ENCODE data around the gene CLEC18B.
"Not testable (repeated sequence)": the region's sequence is repeated elsewhere in the genome, so short reads cannot be mapped to it uniquely, and the experiment has no call there.

The CLEC18B gene

DNA sequence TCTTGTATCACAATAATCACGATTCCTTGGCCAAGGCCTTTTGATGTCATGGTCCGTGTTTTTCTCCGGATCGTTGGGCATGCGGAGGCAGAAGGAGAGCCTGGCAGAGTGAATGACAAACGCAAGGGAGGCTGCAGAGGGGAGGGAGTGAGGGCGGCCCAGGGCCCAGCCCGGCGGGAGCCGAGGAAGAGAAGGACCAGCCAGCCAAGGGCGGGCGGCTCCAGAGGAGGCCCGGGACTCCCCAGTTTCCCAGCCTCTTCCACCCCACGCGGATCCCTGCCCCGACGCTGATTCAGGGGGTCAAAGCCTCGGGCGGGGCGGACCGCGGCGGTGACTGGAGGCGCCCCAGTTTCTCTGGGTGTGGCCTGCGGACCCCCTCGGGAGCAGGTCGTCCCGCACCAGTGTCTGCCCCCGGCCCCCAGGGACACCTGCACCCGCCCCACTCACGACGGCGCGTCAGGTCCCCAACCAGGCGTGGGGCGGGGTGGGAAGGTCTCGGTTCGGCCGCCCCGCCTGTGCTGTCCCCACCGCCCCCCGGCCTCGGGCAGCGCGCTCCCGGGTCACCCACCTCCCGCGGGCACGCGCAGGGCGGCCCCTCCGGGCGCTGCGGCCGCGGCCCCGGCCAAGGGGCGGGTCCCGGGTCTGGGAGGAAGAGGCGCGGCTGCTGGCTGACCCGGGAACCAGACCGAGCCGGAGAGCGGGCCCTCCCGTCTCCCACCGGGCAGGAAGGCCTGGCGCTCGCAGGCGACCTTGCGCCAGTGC, 14.5 kb downstream of the CLEC18B start:
- DNase-seq (ENCODE audit: low read depth, low spot score), result not testable (repeated sequence)

DNA sequence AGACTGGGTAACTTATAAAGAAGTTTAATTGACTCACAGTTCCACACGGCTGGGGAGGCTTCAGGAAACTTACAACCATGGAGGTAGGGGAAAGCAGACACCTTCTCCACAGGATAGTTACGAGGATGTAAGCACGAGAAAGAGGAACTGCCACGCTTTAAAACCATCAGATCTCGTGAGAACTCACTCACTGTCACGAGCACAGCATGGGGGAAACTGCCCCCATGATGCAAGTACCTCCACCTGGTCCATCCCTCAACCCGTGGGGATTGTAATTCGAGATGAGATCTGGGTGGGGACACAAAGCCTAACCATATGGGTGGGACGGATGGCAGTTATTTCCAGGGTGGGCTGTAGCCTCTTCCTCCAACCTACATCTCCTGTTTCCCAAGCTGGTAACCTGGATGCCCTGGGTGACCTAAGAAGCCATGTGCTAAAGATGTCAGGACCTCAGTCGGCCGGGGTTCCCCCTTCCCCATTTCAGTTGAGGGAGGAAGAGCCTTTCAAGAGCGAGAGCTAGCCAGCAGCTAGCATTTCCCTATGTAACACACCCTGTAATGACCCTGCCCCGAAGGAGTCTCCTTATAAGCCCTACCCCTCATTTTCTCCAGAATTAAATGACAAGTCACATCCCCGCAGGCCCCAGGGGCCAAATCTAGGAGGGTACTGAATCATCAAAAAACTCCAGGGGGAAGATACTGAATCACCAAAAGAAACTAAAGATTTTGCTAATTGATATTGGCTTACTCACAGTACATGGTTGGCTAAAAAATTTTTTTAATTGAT, 16.9 kb downstream of the CLEC18B start:
- DNase-seq (ENCODE audit: low read depth, low spot score), result not testable (repeated sequence)

DNA sequence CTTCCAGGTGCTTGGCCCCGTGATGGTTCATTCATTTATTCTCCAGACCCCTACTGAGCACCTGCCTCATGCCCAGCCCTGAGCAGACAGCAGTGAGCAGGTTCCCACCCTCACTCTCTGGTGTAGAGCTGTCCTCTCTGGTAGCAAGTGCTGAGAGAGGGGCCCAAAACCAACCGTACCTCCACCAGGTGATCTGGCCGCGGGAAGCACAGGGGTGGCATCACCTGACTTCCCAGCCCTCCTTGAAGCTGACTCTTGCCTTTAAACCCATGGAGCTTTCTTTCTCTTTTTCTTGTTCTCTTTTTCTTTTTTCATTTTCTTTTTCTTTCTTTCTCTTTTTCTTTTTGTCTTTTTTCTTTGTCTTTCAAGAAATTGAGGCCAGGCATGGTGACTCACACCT, 21.0 kb downstream of the CLEC18B start:
- DNase-seq (ENCODE audit: low read depth, low spot score), result not testable (repeated sequence)

DNA sequence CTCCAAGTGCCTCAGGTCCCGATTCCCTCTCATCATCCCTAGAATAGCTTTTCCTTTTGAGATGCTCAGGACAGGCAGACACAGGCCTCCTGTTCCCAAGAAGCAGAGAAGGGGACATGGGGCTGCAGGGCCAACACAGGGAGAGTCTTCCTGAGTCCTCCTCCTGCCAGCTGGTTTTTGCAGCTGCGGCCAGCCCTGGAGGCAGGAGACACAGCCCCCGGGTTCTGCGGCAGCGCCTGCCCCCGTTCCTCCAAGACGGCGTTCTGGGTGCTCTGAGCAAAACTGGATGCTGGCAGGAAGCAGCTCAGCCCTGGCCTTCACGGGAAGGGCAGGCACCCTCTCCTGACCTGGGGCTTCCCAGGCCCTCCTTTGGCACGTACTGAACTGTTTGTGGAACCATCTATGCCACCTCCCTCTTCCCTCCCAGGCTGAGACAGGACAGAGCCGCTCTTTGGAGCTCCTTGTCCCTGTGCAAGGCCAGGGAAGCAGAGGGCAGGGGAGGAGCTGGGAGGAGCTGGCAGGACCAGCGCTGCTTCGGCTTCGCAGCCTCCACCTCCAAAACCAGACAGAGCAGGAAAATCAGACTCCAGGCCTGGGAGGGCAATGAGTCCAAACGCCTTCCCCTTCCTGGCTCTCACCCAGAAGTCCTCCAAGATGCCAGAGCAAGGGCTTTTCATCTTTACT, 22.9 kb downstream of the CLEC18B start:
- not testable (repeated sequence) for DNase-seq (ENCODE audit: low read depth, low spot score)

DNA sequence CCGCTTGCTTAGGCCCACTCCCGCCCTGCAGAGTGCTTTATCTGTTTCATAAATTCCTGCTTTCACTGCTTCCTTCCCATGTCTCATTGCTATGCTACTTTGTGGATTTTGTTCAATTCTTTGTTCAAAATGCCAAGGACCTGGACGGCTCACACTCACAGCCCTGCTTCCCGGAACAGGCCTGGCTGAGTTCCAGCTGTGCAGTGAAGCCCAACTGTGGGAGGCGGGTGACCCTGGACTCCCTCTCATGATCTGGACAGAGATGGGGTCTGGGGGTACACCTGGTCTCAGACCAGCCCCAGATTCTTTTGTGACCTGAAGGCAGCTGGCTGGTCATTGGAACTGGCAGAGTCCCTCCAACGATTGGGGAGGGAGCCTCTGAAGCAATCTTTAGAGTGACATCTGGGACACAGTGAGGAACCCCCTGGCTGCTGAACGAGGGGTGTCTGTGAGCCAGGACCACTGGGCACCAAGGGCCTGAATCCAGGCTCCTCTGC, 24.7 kb downstream of the CLEC18B start:
- peak; percentile 65 for DNase-seq (ENCODE audit: low read depth, low spot score)

DNA sequence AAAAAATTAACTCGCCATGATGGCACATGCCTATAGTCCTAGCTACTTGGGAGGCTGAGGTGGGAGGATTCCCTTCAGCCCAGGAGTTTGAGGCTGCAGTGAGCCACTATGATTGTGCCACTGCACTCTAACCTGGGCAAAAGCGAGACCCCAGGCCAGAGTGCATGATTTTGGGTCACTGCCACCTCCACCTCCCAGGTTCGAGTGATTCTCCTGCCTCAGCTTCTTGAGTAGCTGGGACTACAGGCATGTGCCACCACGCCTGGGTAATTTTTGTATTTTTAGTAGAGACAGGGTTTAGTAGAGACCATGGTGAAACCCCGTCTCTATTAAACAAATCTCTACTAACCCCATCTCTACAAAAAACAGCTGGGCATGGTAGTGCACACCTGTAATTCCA, 26.7 kb downstream of the CLEC18B start:
- not testable (repeated sequence) for DNase-seq (ENCODE audit: low read depth, low spot score)

DNA sequence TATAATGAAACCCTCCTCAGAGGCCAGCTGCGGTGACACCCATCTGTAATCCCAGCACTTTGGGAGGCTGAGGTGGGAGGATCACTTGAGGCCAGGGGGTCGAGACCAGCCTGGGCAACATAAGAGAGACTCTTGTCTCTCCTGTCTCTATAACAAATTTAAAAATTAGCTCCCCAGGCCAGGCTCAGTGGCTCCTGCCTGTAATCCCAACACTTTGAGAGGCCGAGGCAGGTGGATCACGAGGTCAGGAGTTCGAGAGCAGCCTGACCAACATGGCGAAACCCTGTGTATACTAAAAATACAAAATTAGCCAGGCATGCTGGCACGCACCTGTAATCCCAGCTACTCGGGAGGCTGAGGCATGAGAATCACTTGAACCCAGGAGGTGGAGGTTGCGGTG, 27.1 kb downstream of the CLEC18B start:
- DNase-seq (ENCODE audit: low read depth, low spot score), result not testable (repeated sequence)

DNA sequence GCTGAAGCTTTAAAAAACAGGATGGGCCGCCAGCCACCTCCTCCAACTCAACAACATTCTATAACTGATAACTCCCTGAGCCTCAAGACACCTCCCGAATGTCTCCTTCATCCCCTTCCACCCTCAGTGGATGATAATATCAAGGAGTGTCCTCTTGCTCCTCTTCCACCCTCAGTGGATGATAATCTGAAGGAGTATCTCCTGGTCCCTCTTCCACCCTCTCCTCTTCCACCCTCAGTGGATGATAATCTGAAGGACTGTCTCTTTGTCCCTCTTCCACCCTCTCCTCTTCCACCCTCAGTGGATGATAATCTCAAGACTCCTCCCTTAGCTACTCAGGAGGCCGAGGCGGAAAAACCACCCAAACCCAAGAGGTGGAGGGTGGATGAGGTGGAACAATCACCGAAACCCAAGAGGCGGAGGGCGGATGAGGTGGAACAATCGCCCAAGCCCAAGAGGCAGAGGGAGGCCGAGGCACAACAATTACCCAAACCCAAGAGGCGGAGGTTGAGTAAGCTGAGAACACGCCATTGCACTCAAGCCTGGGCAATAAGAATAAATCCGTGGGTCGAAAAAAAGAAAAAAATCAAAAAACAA, 29.7 kb downstream of the CLEC18B start:
- DNase-seq (ENCODE audit: low read depth, low spot score), result not testable (repeated sequence)

DNA sequence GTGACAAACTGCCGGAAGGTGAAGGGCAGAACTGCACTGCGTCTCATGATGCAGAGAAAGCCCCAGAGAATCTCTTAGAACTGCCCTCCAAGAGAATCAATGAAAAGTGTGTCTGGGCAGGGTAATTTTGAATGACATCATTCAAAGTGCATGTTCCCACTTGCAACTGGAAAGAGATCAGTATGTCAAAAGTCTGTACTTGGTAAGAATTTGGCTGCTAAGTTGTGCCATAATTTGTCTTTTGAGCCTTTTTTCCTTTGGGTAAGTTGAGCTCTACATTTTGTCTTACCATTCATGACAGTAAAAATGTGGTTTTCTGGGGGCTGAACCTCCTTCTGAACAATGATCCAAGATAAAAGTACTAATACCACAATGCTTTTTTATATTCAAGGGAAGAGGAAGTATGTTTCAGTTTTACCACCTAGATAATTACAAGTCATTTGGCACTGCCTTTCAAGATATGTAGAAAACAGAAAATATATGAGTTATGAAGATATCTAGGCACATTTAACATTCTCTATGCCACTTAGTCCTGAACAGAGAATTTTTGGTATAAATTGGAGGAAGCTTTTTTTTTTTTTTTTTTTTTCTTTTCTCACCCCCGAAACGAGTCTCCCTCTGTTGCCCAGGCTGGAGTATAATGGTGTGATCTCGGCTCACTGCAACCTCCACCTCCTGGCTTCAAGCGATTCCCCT, 38.8 kb downstream of the CLEC18B start:
- not testable (repeated sequence) for DNase-seq (ENCODE audit: low read depth, low spot score)

DNA sequence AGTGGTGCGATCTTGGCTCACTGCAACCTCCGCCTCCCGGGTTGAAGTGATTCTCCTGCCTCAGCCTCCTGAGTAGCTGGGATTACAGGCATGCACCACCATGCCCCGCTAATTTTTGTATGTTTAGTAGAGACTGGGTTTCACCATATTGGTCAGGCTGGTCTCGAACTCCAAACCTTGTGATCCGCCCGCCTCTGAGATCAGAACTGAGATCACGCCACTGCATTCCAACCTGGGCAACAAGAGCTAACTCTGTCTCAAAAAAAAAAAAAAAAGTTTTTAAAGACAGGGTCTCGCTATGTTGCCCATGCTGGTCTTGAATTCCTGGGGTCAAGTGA, 47.5 kb downstream of the CLEC18B start:
- DNase-seq (ENCODE audit: low read depth, low spot score), result not testable (repeated sequence)

DNA sequence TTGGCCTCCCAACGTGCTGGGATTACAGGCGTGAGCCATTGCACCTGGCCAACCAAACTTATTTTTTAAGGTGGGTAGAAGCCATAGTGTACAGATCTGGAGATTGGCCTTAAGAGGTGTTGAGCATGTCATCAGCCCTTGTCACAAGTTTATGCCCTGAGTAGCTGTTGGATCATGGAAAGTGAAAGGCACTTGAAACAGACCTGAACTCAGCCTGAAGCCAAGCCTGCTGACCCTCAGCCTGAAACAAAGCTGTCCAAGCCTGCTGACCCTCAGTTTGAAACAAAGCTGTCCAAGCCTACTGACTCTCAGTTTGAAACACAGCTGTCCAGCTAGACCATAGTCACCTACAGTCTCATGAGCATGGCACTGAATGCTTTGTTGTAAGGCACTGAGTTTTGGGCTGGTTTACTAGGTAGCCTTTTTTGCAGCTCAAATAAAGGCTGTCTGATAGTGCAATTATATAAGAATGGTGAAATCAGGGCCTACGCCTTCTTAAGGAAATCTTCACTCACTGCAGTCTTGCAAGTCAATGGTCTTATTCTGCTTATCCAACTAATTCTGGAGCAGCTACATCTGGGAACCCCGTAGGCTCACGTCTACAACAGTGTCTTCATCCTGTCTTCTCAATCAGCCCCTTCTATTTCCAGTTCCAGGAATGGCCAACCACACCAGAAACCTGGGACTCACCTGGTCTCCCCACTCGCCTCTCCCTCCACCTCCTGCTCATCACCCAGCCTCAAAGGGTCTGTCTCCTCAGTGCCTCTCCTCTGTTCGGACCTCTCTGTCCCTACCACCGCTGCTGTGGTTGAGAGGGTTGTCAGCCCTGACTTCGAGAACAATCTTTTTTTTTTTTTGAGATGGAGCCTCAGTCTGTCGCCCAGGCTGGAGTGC, 48.1 kb downstream of the CLEC18B start:
- DNase-seq (ENCODE audit: low read depth, low spot score), result no peak

DNA sequence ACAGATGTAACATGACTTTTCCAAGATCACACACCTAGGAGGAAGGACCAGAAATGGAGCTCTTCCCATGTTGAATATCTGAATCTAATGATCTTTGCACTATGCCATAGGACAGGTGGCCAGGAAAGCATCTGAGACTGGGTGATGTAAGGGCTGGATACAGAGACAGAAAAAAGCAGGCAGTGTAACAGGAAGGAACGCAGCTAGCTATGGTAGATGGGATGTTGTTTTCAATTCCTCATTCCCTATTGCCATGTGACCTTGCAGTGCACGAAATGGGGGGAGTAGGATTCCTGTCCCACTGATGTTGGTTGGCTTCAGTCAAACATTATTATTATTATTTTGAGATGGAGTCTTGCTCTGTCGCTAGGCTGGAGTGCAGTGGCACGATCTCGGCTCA, 48.9 kb downstream of the CLEC18B start:
- no peak for DNase-seq (ENCODE audit: low read depth, low spot score)

DNA sequence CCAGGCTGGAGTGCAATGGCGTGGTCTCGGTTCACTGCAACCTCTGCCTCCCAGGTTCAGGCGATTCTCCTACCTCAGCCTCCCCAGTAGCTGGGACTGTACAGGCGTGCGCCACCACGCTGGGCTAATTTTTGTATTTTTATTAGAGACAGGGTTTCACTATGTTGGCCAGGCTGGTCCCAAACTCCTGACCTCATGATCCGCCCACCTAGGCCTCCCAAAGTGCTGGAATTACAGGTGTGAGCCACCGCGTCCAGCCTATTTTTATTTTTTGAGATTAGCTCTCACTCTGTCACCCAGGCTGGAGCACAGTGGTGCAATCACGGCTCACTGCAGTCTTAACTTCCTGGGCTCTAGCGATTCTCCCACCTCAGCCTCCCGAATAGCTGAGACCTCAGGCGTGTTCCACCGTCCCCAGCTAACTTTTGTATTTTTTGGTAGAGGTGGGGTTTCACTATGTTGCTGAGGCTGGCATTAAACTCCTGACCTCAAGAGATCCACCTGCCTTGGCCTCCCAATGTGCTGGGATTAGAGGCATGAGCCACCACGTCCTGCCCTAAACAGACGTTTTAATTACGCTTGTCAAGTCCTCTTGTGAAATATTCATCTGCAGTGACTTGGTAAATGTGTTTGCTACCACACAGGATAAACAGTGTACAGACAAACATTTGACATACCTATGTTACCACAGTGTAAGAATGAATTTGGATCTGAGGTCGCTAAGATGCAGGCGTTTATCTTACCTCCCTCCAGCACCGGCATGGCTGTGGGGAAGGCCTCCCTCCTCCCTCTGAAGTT, 50.7 kb downstream of the CLEC18B start:
- not testable (repeated sequence) for DNase-seq (ENCODE audit: low read depth, low spot score)

DNA sequence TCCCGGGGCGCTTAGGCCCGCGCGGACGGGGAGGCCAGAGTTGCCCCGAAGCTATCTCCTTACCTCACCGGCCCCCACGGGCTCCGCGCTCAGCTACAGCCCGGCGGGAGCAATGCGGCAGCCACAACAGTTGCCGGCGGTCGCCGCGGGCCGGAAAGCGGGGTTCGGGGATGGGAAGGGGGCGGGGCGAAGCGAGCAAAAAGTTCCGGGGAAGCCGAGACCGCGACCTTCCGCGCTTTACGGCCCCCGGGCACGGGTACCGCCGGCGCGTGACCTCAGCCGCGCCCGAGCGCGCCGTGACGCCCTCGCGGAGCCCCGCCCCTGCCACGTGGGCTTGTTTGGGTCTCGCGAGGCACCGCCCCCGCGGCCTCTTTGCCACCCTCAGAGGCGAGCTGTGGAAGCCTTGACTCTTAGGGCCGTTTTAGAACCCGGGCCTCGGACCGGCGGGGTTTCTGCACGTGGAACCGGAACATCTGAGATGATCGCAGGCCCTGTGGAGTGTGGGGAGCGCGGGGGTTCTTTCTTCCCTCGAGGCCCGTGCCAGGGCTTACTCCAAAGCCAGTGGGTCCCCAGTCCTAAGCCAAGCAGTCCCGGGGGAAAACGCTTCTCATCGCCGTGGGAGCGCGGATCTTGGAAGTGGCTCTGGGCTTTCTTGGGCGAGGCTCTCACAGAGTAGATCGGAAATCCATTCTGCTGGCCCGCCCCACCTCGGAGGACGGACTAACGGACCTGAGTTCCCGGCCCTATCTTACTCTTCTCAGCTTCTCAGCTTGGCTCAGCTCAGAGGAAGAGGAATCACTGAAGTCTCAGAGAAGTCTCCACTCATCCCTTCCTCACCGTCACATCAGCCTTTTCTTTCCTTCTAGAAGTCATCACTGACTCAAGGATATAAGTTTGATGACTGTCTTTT, 53.0 kb downstream of the CLEC18B start:
- peak; percentile 95 for DNase-seq (ENCODE audit: low read depth, low spot score)

DNA sequence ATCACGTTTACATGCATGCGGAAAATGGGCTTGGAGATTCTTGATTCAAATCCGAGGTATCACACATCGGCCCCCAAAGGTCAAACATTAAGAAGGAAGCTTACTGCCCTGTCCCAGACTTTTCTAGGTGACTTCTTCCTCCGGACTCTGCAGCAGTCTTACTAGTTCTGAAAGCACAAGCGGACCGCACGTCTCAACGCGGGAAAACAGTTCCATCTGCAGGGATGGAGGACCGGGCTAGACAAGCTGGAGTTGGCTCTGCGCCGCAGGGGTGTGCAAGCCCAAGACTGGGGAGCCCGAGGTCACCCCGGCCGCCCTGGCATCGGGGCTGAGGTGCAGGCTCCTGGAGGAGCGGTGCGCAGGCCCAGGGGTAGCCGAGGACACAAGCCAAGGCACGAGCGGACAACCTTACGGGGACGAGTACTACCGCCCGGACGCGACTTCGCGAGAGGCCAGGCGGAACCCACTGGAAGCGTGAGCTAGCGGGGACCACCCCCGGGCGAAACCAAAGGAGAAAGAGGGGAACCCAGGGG, 53.7 kb downstream of the CLEC18B start:
- peak; percentile 39 for DNase-seq (ENCODE audit: low read depth, low spot score)

DNA sequence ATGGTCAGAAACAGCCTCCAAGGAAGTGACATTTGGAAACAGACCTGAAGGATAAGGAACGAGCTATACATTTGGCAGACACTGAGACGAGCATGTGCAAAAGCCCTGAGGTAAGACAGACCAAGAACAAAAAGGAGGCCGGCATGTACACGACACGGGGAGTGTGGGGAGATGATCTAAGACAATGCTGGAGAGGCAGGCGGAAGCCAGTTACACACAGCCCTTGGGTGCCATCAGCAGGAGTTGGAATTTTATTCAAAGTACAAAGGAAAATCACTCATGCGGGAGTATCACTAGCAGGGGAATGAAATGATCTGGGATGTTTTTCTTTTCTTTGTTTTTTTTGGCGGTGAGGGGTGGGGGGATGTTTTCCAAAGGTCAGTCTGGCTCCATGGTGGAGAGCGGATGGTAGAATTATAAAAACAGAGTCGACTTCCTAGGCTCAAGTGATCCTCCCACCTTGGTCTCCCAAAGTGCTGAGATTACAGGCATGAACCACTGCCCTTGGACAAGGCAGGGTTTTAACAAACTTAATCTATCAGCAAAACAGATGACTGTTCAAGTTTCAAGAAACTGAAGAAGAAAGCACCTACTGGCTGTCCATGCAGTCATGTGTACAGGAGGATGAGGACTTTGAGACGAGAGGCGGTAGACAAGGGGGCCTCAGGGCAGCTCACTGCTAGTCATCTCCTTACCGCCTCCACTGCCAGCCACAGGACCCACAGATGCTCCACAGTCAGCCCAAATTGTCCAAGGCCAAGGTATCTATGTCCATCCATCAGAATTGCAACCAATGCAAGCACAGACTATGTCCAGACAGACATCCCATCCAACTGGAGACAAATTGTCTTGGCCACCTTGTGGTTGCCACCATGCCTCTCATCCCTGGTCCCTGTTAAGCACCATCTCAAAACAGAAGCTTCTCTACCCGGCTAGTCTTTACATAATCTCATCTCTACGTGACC, 59.4 kb downstream of the CLEC18B start:
- DNase-seq (ENCODE audit: low read depth, low spot score), result peak; percentile 10
